Endothelial cell (in vitro differentiated cells): ENCODE measurements around the gene RNASET2. TPM values are rescaled to one million over a fixed set of nuclear protein-coding genes. Genes with fewer than 3 reads are reported as not detected.

Experiments used
- DNase-seq: peaks from one replicate; pipeline ENCODE4 v3.0.0; 2021; ENCODE audit warnings: low spot score
- H3K27ac Mint-ChIP-seq: one replicate; pipeline ENCODE4 v1.8.0; 2021; ENCODE audit warnings: mixed read lengths, inconsistent platforms; ENCODE audit not compliant: unreplicated experiment
- H3K27me3 Mint-ChIP-seq: one replicate; pipeline ENCODE4 v1.8.0; 2021; ENCODE audit warnings: mild to moderate bottlenecking, moderate library complexity, mixed read lengths, inconsistent platforms; ENCODE audit not compliant: unreplicated experiment
- H3K36me3 Mint-ChIP-seq: one replicate; pipeline ENCODE4 v1.8.0; 2021; ENCODE audit warnings: mild to moderate bottlenecking, low read depth, mixed read lengths, inconsistent platforms; ENCODE audit not compliant: unreplicated experiment
- H3K4me1 Mint-ChIP-seq: one replicate; pipeline ENCODE4 v1.8.0; 2021; ENCODE audit warnings: mild to moderate bottlenecking, mixed read lengths, inconsistent platforms; ENCODE audit not compliant: unreplicated experiment
- H3K4me3 Mint-ChIP-seq: one replicate; pipeline ENCODE4 v1.8.0; 2021; ENCODE audit warnings: mild to moderate bottlenecking, mixed read lengths, inconsistent platforms; ENCODE audit not compliant: unreplicated experiment
- H3K9me3 Mint-ChIP-seq: one replicate; pipeline ENCODE4 v1.8.0; 2021; ENCODE audit warnings: mixed read lengths, inconsistent platforms; ENCODE audit not compliant: unreplicated experiment
- total RNA-seq: library from RNA; stranded (reverse); fragmentation: NEBNext Ultra II Directional; extraction: Animal tissue kit (Norgen Biotek cat#: 25700); gene quantifications from one replicate; pipeline ENCODE4 v1.2.1, GENCODE V29; 2021; ENCODE audit not compliant: unreplicated experiment
- TF ChIP-seq, protein P1 (sequence below): fragments of 200-600 bp; sonication (generic); IDR thresholded peaks from one replicate; pipeline ENCODE4 v1.5.0; 2021; ENCODE audit warnings: antibody characterized with exemption; ENCODE audit not compliant: unreplicated experiment

Gene RNASET2
- total RNA-seq, 1 donor from 2014 or later: 11.6 TPM

DNA sequence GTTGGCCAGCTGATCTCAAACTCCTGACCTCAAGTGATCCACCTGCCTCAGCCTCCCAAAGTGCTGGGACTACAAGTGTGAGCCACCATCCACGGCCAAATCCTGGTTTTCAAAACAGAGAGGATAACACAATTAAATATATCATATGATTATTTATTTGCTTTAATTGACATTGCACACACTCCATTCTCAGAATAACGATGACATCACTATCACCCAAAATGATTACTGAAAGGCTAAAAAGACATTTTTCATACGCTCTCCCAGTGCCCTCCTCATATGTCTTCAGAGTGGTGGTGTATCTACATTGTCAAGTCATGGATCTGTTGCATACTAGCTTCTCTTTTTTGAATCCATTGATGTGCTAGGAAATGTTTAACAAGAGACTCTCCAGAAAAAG lies 24.4 kb upstream of the RNASET2 start:
- TF ChIP-seq, protein P1, sequence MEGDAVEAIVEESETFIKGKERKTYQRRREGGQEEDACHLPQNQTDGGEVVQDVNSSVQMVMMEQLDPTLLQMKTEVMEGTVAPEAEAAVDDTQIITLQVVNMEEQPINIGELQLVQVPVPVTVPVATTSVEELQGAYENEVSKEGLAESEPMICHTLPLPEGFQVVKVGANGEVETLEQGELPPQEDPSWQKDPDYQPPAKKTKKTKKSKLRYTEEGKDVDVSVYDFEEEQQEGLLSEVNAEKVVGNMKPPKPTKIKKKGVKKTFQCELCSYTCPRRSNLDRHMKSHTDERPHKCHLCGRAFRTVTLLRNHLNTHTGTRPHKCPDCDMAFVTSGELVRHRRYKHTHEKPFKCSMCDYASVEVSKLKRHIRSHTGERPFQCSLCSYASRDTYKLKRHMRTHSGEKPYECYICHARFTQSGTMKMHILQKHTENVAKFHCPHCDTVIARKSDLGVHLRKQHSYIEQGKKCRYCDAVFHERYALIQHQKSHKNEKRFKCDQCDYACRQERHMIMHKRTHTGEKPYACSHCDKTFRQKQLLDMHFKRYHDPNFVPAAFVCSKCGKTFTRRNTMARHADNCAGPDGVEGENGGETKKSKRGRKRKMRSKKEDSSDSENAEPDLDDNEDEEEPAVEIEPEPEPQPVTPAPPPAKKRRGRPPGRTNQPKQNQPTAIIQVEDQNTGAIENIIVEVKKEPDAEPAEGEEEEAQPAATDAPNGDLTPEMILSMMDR: no peak
- Mint-ChIP-seq H3K9me3 (no peaks in the 10 kb centered on the region), H3K27me3 (no peaks in the 10 kb centered on the region), H3K4me3 (no peak overlapping the region), H3K4me1 (no peaks in the 10 kb centered on the region), H3K36me3 (no peaks in the 10 kb centered on the region), H3K27ac (no peak overlapping the region)
- DNase-seq: no peak

DNA sequence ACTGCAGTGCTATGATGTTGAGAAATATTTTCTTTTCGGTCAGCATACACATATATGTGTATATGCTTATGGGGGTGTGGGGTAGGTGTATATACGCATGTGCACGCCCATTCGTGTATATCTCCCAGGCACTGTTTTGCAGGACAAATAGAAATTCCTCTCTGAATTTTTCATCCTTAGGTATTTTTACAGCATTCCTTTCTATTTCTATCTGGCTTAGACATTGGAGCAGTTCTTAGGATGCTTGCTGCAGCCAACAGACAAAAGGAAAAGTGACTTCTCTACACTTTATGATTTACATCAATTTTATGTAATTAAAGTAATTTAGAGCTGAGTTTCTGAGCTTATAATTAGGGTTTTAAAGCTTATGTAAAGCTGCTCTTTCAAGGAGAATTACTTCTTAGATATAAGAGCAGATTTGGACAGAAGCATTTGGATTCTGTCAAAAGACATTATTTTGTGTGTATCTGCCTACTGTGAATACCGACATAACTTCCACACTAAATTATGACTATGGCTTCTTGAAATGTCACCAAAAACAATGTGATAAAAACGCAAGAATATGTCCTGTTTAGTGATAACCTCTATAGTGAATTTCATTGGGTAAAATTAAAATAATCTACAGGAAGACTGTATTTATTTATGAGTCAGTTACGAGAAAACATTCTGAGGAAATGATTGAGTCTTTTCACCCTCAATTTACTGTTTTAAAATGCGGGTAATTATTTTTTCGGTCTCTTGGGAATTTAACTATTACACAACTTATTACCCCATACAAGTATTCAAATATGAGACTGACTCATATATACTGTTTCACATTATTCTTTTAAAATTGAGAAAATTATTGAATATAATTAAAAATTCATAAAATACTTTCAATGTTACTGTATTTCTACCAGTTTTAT lies 21.5 kb upstream of the RNASET2 start:
- DNase-seq: no peak
- H3K4me1 Mint-ChIP-seq: peaks cover 2% of the 10 kb centered on the region
- H3K36me3 Mint-ChIP-seq: no peaks in the 10 kb centered on the region
- no peaks in the 10 kb centered on the region for H3K9me3 Mint-ChIP-seq
- TF ChIP-seq, protein P1: no peak
- H3K4me3 Mint-ChIP-seq: no peak overlapping the region
- no peak overlapping the region for H3K27ac Mint-ChIP-seq
- H3K27me3 Mint-ChIP-seq: no peaks in the 10 kb centered on the region

DNA sequence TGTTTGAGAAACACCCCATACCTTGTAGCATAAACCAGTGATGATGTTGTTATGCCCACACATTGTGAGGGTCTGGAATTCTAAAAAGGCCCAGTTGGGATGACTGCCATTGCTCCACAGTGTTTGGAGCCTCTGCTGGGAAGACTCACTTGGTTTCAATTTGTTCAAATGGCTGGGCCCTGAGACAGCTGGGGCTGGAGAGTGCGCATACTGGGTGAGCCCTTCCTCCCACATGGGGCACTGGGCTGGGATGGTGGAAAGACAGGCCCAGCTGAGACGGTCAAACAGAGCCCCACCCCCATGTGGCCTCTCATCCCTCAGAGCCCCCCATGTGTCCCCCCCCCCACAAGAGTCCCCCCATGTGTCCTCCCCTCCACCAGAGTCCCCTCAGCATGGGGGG lies 20.3 kb upstream of the RNASET2 start:
- Mint-ChIP-seq H3K4me1 (peaks cover 2% of the 10 kb centered on the region), H3K27me3 (no peaks in the 10 kb centered on the region), H3K4me3 (no peak overlapping the region), H3K36me3 (no peaks in the 10 kb centered on the region), H3K9me3 (no peaks in the 10 kb centered on the region), H3K27ac (no peak overlapping the region)
- TF ChIP-seq, protein P1: no peak
- DNase-seq: no peak

DNA sequence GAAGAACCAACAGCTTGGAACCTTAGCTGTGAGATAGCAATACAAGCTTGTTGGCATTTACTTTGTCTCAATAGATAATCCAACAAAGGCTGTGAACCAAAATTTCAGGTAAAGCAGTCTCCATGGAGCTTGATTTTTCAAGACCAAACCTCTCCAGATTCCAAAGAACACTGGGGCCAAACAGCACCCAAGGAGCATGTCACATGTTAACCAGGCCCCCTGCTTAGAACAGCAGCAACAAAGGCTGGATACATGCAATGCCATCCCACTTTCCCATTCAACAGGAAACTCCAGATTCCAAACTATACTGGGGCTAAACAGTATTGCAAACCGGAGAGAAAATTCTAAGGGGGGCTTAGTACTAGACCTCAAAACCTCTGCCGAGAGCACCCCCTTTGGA lies 15.8 kb upstream of the RNASET2 start:
- Mint-ChIP-seq H3K4me1 (peaks cover 2% of the 10 kb centered on the region), H3K9me3 (no peaks in the 10 kb centered on the region), H3K27ac (no peak overlapping the region), H3K27me3 (peaks cover under 1% of the 10 kb centered on the region), H3K4me3 (no peak overlapping the region), H3K36me3 (peaks cover under 1% of the 10 kb centered on the region)
- TF ChIP-seq, protein P1: no peak
- DNase-seq: no peak

DNA sequence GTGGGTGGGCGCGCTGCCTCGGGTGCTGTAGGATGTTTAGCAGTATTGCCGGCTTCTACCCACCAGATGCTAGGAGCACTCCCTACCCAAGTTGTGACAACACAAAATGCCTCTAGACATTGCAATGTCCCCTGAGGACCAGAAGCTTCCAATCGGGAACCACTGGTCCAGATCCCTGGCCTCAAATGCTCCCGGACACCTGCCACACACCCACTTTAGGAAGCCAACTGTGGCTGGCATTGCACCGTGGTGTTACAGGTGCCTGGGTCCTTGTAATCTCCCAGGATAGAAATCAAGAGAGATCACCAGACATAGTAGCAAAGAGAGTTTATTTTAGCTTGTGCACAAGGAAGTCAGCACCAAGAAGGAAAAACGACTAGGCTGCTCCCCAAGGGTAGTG lies 14.9 kb upstream of the RNASET2 start:
- H3K4me3 Mint-ChIP-seq: no peak overlapping the region
- H3K36me3 Mint-ChIP-seq: peaks cover 3% of the 10 kb centered on the region
- DNase-seq: no peak
- H3K4me1 Mint-ChIP-seq: peaks cover 2% of the 10 kb centered on the region
- TF ChIP-seq, protein P1: no peak
- peaks cover 3% of the 10 kb centered on the region for H3K27me3 Mint-ChIP-seq
- no peak overlapping the region for H3K27ac Mint-ChIP-seq
- H3K9me3 Mint-ChIP-seq: no peaks in the 10 kb centered on the region
